Esophagus muscularis mucosa (tissue), 4 donors: ENCODE measurements around the gene ZNF547. TPM values are rescaled to one million over a fixed set of nuclear protein-coding genes. Genes with fewer than 3 reads are reported as not detected.
A peak's percentile ranks its signal among the peaks of the same experiment; 100 is the strongest.
"Not testable (repeated sequence)": the region's sequence is repeated elsewhere in the genome, so short reads cannot be mapped to it uniquely, and the experiment has no call there.

ENCODE experiments used
- DNase-seq: peaks from one replicate; pipeline ENCODE4 v3.0.0-alpha.2; 2017; ENCODE audit errors: extremely low spot score
- H3K27ac ChIP-seq, 4 donors: fragments of 200-600 bp; sonication (generic); replicated peaks in 1 of 4; 1 replicate in 3 of 4; 2 replicates in 1 of 4; pipeline ENCODE4 v1.5.1; 2016 to 2019; ENCODE audit warnings: mild to moderate bottlenecking in 1 of 4
- H3K27me3 ChIP-seq, 4 donors: fragments of 200-600 bp; sonication (generic); one replicate each; pipeline versions ENCODE4 v1.5.1 to v1.6.0; 2016 to 2019
- H3K36me3 ChIP-seq, 4 donors: fragments of 200-600 bp; sonication (generic); one replicate each; pipeline ENCODE4 v1.5.1; 2016 to 2019
- H3K4me1 ChIP-seq, 4 donors: fragments of 200-600 bp; sonication (generic); one replicate each; pipeline ENCODE4 v1.5.1; 2016 to 2019
- H3K4me3 ChIP-seq, 4 donors: fragments of 200-600 bp; sonication (generic); 1 replicate in 2 of 4; 2 replicates in 2 of 4; pipeline ENCODE4 v1.5.1; 2016 to 2019; ENCODE audit warnings: mild to moderate bottlenecking in 4 of 4, moderate library complexity in 1 of 4
- H3K9me3 ChIP-seq, 4 donors: fragments of 200-600 bp; sonication (generic); 1 replicate in 3 of 4; 2 replicates in 1 of 4; pipeline ENCODE4 v1.5.1; 2016 to 2019
- CTCF ChIP-seq, 3 experiments: fragments of 200-600 bp in 2 of 3; fragments of 450-650 bp in 1 of 3; sonication (generic) in 2 of 3; IDR thresholded peaks; one replicate each; pipeline ENCODE4 v1.5.1; 2017 to 2019; ENCODE audit warnings: antibody characterized with exemption in 3 of 3, mild to moderate bottlenecking in 2 of 3, moderate library complexity in 1 of 3
- EP300 ChIP-seq: sonication (generic); formaldehyde crosslinking; IDR thresholded peaks from one replicate; pipeline ENCODE4 v1.6.1; 2017; ENCODE audit warnings: antibody characterized with exemption
- POLR2A ChIP-seq: fragments of 450-650 bp; IDR thresholded peaks from one replicate; pipeline ENCODE4 v1.6.1; 2017; ENCODE audit warnings: antibody characterized with exemption, moderate library complexity, mild to moderate bottlenecking, low read depth
- POLR2AphosphoS5 ChIP-seq, 2 donors: sonication (generic); formaldehyde crosslinking; IDR thresholded peaks; one replicate each; pipeline ENCODE4 v1.6.1; 2017; ENCODE audit warnings: antibody characterized with exemption in 2 of 2
- WGBS: methylation state at CpG from one replicate; pipeline ENCODE4 v1.1.5; 2018; 5-methylcytosine and 5-hydroxymethylcytosine counted together
- intact Hi-C: fragments of 100-400 bp; cut with DNase I; formaldehyde crosslinking; loops from one replicate; pipeline ENCODE4 v1.15.1; 2023
- total RNA-seq, 4 donors: library from RNA; depleted of rRNA; stranded (reverse); fragments of >200 nt; gene quantifications; one replicate each; pipeline versions ENCODE4 v1.1.0 to v1.2.1, GENCODE V29; 2016

Gene ZNF547
- total RNA-seq, 4 donors from 2014 or later, result 1.4 to 3.3 (median 2.8) TPM

- DNase-seq, result no peak
- peak overlapping the region; percentile 75 to 98 (median 95) for H3K27ac ChIP-seq
- H3K9me3 ChIP-seq, result peaks cover 0 to 38% (median 12%) of the 10 kb centered on the region in 4 donors
- H3K4me1 ChIP-seq, result peaks cover 14 to 22% (median 18%) of the 10 kb centered on the region in 4 donors
- H3K36me3 ChIP-seq, result peaks cover 1 to 27% (median 21%) of the 10 kb centered on the region in 4 donors
- no peak for TF ChIP-seq POLR2AphosphoS5 (IDR thresholded peaks at IDR 0.05)
- TF ChIP-seq POLR2A, result no peak
- TF ChIP-seq CTCF (IDR thresholded peaks at IDR 0.05), result no peak
- no peak for TF ChIP-seq EP300
- no peaks in the 10 kb centered on the region for H3K27me3 ChIP-seq
- intact Hi-C loops, result loop anchor here (2.0 kb wide), 1 partner anchor 26 kb away; the partner anchor contains the start of gene ZNF548
- H3K4me3 ChIP-seq, result peak overlapping the region; percentile 83 to 94 (median 86)
- 77% methylated on average over 2 of the region's 2 CpGs for WGBS
These were observed 932 bp upstream of the ZNF547 start for GRCh38 chr19:57362419-57362818.

DNA sequence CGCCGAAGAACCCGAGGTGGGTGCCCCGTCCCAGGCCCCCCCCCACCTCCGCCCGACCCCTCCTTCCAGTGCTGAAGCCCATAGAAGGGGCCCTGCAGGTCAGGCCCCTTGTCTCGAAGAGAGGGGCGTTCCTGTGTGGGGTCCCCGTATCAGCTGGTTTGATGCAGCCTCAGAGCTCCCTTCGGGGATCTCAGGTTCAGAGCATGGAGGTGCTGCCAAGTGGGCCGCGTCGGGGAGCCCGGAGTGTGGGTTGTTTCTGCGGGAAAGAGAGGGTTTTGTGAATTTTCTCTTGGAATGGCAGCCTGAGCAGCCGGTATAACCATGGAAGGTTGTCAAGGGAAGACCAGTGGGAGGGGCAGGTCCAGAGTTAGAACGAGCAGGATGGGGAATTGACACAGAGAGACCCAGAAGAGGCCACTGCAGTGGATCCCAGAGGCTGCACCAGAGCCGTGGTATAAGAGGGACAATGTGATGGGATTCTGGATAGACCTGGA lies 384 bp downstream of the ZNF547 start:
- TF ChIP-seq CTCF (IDR thresholded peaks at IDR 0.05) (no peak), POLR2AphosphoS5 (IDR thresholded peaks at IDR 0.05) (no peak), EP300 (no peak), POLR2A (no peak)
- peaks cover 0 to 17% (median 9%) of the 10 kb centered on the region in 4 donors for H3K36me3 ChIP-seq
- no peaks in the 10 kb centered on the region for H3K27me3 ChIP-seq
- 1% methylated on average over 10 of the region's 18 CpGs for WGBS
- H3K4me3 ChIP-seq, result peak overlapping the region; percentile 83 to 94 (median 86)
- H3K9me3 ChIP-seq, result peaks cover 0 to 25% (median 3%) of the 10 kb centered on the region in 4 donors
- H3K4me1 ChIP-seq, result peaks cover 14 to 24% (median 18%) of the 10 kb centered on the region in 4 donors
- H3K27ac ChIP-seq, result peak overlapping the region; percentile 93 to 98 (median 97)
- intact Hi-C loops, result loop anchor here (2.0 kb wide), 1 partner anchor 25 kb away; the partner anchor contains the start of gene ZNF548
- no peak for DNase-seq

DNA sequence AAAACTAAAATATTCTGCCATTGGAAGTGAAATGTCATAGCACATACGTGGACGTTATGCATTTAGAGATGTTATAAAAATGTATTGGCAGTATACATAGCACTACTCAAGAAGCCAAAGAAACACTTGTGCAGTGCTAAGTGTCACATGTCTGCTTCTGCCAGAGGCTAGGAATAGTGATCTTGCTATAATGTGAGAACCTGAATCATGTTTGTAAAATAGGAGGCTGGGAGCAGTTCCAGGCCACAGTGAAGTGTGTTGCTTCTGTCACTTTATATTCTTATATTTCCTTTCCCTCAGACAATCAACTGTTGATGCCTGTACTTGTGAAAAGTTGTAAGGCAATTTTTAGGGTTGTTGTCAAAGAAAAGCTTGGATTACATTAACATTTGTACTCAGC lies 3.4 kb downstream of the ZNF547 start:
- 95% methylated on average over 2 of the region's 2 CpGs for WGBS
- no peak overlapping the region for H3K27ac ChIP-seq
- TF ChIP-seq POLR2AphosphoS5 (IDR thresholded peaks at IDR 0.05) (no peak), POLR2A (no peak), CTCF (IDR thresholded peaks at IDR 0.05) (no peak), EP300 (no peak)
- no peaks in the 10 kb centered on the region for H3K27me3 ChIP-seq
- H3K9me3 ChIP-seq, result no peaks in the 10 kb centered on the region
- no peak for DNase-seq
- H3K4me1 ChIP-seq, result peaks cover 14 to 24% (median 18%) of the 10 kb centered on the region in 4 donors
- H3K36me3 ChIP-seq, result peaks cover 2 to 19% (median 7%) of the 10 kb centered on the region in 4 donors
- no peak overlapping the region for H3K4me3 ChIP-seq
- intact Hi-C loops, result no loop called here

DNA sequence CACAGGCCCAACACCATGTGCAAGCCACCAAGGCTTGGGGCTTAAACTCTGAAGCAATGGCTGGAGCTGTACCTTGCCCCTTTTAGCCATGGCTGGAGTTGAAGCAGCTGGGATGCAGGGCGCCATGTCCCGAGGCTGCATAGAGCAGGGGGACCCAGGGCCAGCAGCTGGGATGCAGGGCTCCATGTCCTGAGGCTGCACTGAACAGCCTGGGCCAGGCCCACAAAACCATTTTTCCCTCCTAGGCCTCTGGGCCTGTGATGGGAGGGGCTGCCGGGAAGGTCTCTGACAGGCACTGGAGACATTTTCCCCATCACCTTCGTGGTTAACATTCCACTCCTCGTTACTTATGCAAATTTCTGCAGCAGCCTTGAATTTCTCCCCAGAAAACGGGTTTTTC lies 10.8 kb downstream of the ZNF547 start:
- no peaks in the 10 kb centered on the region for H3K27me3 ChIP-seq
- TF ChIP-seq POLR2AphosphoS5 (IDR thresholded peaks at IDR 0.05) (no peak), CTCF (IDR thresholded peaks at IDR 0.05) (no peak), EP300 (no peak), POLR2A (no peak)
- no peak overlapping the region for H3K27ac ChIP-seq
- no peaks in the 10 kb centered on the region for H3K4me1 ChIP-seq
- H3K9me3 ChIP-seq, result peaks cover 0 to 26% (median 22%) of the 10 kb centered on the region in 4 donors
- WGBS, result 95% methylated on average over 6 of the region's 6 CpGs
- intact Hi-C loops, result no loop called here
- peaks cover 15 to 73% (median 65%) of the 10 kb centered on the region in 4 donors for H3K36me3 ChIP-seq
- DNase-seq, result no peak
- H3K4me3 ChIP-seq, result no peak overlapping the region

DNA sequence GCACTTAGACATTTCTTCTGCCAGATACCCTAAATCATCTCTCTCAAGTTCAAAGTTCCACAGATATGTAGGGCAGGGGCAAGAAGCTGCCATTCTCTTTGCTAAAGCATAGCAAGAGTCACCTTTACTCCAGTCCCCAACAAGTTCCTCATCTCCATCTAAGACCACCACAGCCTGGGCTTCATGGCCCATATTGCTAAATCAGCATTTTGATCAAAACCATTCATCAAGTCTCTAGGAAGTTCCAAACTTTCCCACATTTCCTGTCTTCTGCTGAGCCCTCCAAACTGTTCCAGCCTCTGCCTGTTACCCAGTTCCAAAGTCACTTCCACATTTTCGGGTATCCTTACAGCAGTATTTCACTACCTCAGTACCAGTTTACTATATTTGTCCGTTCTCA lies 11.3 kb downstream of the ZNF547 start:
- H3K27ac ChIP-seq, H3K27me3 ChIP-seq, intact Hi-C loops, H3K4me1 ChIP-seq, DNase-seq, H3K4me3 ChIP-seq: not testable (repeated sequence)
- 100% methylated on average over 2 of the region's 2 CpGs for WGBS
- Histone ChIP-seq H3K9me3 (peaks cover 0 to 27% (median 22%) of the 10 kb centered on the region in 4 donors), H3K36me3 (peaks cover 15 to 73% (median 65%) of the 10 kb centered on the region in 4 donors)
